HG03159 (cell line): Measurements from ENCODE around the gene CSKMT.

Experiments used
- ATAC-seq: cut with Tn5 transposase; IDR thresholded peaks from one replicate; pipeline ENCODE4 v1.9.1; 2021; ENCODE audit warnings: mild to moderate bottlenecking, moderate library complexity; ENCODE audit not compliant: unreplicated experiment

Gene CSKMT

GRCh38 chr11:62715150-62716130 lies 50.3 kb downstream of the CSKMT start:
- ATAC-seq = no peak

- no peak for ATAC-seq
These were observed 51.1 kb downstream of the CSKMT start for GRCh38 chr11:62716206-62716605.

- ATAC-seq = no peak
These were observed 51.7 kb downstream of the CSKMT start for GRCh38 chr11:62716816-62717215.
